K562 (cell line): Measurements from ENCODE around the gene CTNS. TPM values are rescaled to one million over a fixed set of nuclear protein-coding genes. Genes with fewer than 3 reads are reported as not detected.

ENCODE experiments used
- ATAC-seq: fragments of 200-7000 bp; cut with Tn5 transposase; 3 replicates; pipeline ENCODE4 v1.9.1; 2020; ENCODE audit warnings: moderate library complexity
- BruUV-seq: library from RNA; stranded (reverse); fragments of 400-500 nt; replicated peaks from 2 replicates; lab custom pipeline; 2021; lab: Mats Ljungman, UMichigan
- CTCF ChIA-PET: fragments of 300-600 bp; formaldehyde crosslinking; extraction: SDS; loops from one replicate; lab custom pipeline; 2021; ENCODE audit warnings: low intra/inter-chr PET ratio; lab: Yijun Ruan, JAX
- POLR2A ChIA-PET: fragments of 300-600, 350-650 bp; sonication (Branson Sonifier 250); formaldehyde crosslinking; extraction: SDS; loops from one replicate; lab custom pipeline; 2021; ENCODE audit warnings: antibody characterized with exemption, inconsistent platforms; lab: Yijun Ruan, JAX
- DNase-seq, 4 experiments: peaks; one replicate each; pipeline versions ENCODE4 v3.0.0 to v3.0.0-alpha.2; 2011 to 2018; ENCODE audit warnings: low spot score in 3 of 4, mixed read lengths in 3 of 4; ENCODE audit errors: extremely low read depth in 1 of 4
- FAIRE-seq: peaks from 2 replicates; lab custom pipeline; 2011; peaks lifted over from hg19 to GRCh38; lab: Jason Lieb, UNC
- H2AFZ ChIP-seq: 2 replicates; pipeline ENCODE4 v1.6.0; 2011; ENCODE audit warnings: low read depth, low read length, control low read depth, inconsistent platforms
- H3K27ac ChIP-seq: fragments of 200-600 bp; 3 replicates; pipeline ENCODE4 v1.8.0; 2011; ENCODE audit warnings: low read depth, mild to moderate bottlenecking, control low read depth, inconsistent platforms, low read length, moderate library complexity, mixed read lengths; ENCODE audit errors: extremely low read depth
- H3K27me3 ChIP-seq, 2 experiments: fragments of 300-600 bp in 1 of 2; 2 replicates in 1 of 2; 3 replicates in 1 of 2; pipeline versions ENCODE4 v1.6.0 to v1.8.0; 2011; ENCODE audit warnings: inconsistent platforms in 2 of 2, low read length in 2 of 2, mild to moderate bottlenecking in 1 of 2, mixed read lengths in 1 of 2, moderate library complexity in 1 of 2; ENCODE audit not compliant: control insufficient read depth in 2 of 2, insufficient read depth in 2 of 2
- H3K36me3 ChIP-seq: fragments of 300-600 bp; 3 replicates; pipeline ENCODE4 v1.8.0; 2011; ENCODE audit warnings: mild to moderate bottlenecking, low read length, inconsistent platforms; ENCODE audit not compliant: control insufficient read depth, insufficient read depth
- H3K4me1 ChIP-seq, 2 experiments: fragments of 200-600 bp in 1 of 2; replicated peaks in 1 of 2; 2 replicates in 1 of 2; 3 replicates in 1 of 2; pipeline versions ENCODE4 v1.5.1 to v1.8.0; 2011; ENCODE audit warnings: inconsistent platforms in 2 of 2, low read length in 2 of 2, mild to moderate bottlenecking in 1 of 2, mixed read lengths in 1 of 2, moderate library complexity in 1 of 2; ENCODE audit not compliant: control insufficient read depth in 2 of 2, insufficient read depth in 2 of 2
- H3K4me2 ChIP-seq: 2 replicates; pipeline ENCODE4 v1.6.1; 2011; ENCODE audit warnings: low read length, control low read depth, inconsistent platforms, mixed read lengths; ENCODE audit not compliant: insufficient read depth
- H3K4me3 ChIP-seq: fragments of 200-600 bp; sonication (generic), shearing (Covaris generic); 2 replicates; pipeline ENCODE4 v1.5.1; 2016; ENCODE audit warnings: control low read depth, inconsistent platforms
- H3K79me2 ChIP-seq: fragments of 200-600 bp; 3 replicates; pipeline ENCODE4 v1.8.0; 2011; ENCODE audit warnings: low read length, inconsistent platforms; ENCODE audit not compliant: control insufficient read depth, insufficient read depth
- H3K9ac ChIP-seq, 2 experiments: 2 replicates each; pipeline versions ENCODE4 v1.6.0 to v1.6.1; 2011; ENCODE audit warnings: low read depth in 2 of 2, low read length in 2 of 2, control low read depth in 1 of 2, inconsistent platforms in 1 of 2, mild to moderate bottlenecking in 1 of 2, mixed read lengths in 1 of 2; ENCODE audit not compliant: insufficient read depth in 1 of 2
- H3K9me1 ChIP-seq: one replicate; pipeline ENCODE4 v1.6.0; 2011; ENCODE audit warnings: inconsistent platforms, mild to moderate bottlenecking, low read length, moderate library complexity; ENCODE audit not compliant: control insufficient read depth, insufficient read depth
- H3K9me3 ChIP-seq: replicated peaks from 2 replicates; pipeline ENCODE4 v1.5.1; 2011; ENCODE audit warnings: low read depth, low read length, inconsistent platforms; ENCODE audit not compliant: control insufficient read depth, insufficient read depth
- H4K20me1 ChIP-seq: replicated peaks from 2 replicates; pipeline ENCODE4 v1.6.1; 2011; ENCODE audit warnings: low read length, inconsistent platforms, mixed read lengths; ENCODE audit not compliant: control insufficient read depth, insufficient read depth
- ARHGAP35 ChIP-seq: fragments of 450-650 bp; IDR thresholded peaks from 2 replicates; pipeline ENCODE4 v1.6.1; 2018; ENCODE audit not compliant: partially characterized antibody
- BRD4 ChIP-seq: fragments of 200-600 bp; sonication (generic); IDR thresholded peaks from 2 replicates; pipeline ENCODE4 v1.6.1; 2017; ENCODE audit warnings: inconsistent platforms
- CCNT2 ChIP-seq: IDR thresholded peaks from 2 replicates; pipeline ENCODE4 v1.6.1; 2011; ENCODE audit warnings: borderline replicate concordance, low read depth, mild to moderate bottlenecking, moderate library complexity, mixed read lengths, low read length; ENCODE audit not compliant: insufficient read length; ENCODE audit errors: extremely low read depth
- HNRNPUL1 ChIP-seq: fragments of 200-400 bp; formaldehyde crosslinking; IDR thresholded peaks from 2 replicates; pipeline ENCODE4 v1.6.1; 2017; ENCODE audit warnings: low read length
- IFI16 ChIP-seq: fragments of 250-450 bp; sonication (Bioruptor Pico); IDR thresholded peaks from 2 replicates; pipeline ENCODE4 v2.1.2; 2022; ENCODE audit warnings: mild to moderate bottlenecking, inconsistent platforms
- LEF1 ChIP-seq: fragments of 450-650 bp; IDR thresholded peaks from 2 replicates; pipeline ENCODE4 v1.6.1; 2016; ENCODE audit warnings: mild to moderate bottlenecking
- MAFG ChIP-seq: fragments of 450-650 bp; conservative IDR thresholded peaks from 2 replicates; pipeline ENCODE4 v1.6.1; 2016; ENCODE audit warnings: missing genetic modification characterization, missing compliant biosample characterization
- MTA1 ChIP-seq: fragments of 450-650 bp; IDR thresholded peaks from 2 replicates; pipeline ENCODE4 v1.6.1; 2017; ENCODE audit warnings: borderline replicate concordance
- SAP30 ChIP-seq: fragments of 200-600 bp; sonication (generic); IDR thresholded peaks from 2 replicates; pipeline ENCODE4 v1.6.1; 2012; ENCODE audit warnings: borderline replicate concordance, low read depth, mild to moderate bottlenecking, moderate library complexity, low read length, control low read depth, inconsistent platforms; ENCODE audit not compliant: insufficient read depth, poor library complexity, severe bottlenecking
- SMC3 ChIP-seq: conservative IDR thresholded peaks from 2 replicates; pipeline ENCODE4 v1.6.1; 2011; ENCODE audit warnings: low read depth, low read length, improper control_type of control experiment; ENCODE audit not compliant: insufficient read depth
- YBX1 ChIP-seq: fragments of 450-650 bp; IDR thresholded peaks from 2 replicates; pipeline ENCODE4 v1.7.1; 2016; ENCODE audit warnings: mild to moderate bottlenecking
- ZNF24 ChIP-seq: fragments of 450-650 bp; IDR thresholded peaks from 2 replicates; pipeline ENCODE4 v1.6.1; 2016
- ZNF76 ChIP-seq: fragments of 250-450 bp; sonication (Bioruptor Pico); IDR thresholded peaks from 2 replicates; pipeline ENCODE4 v1.4.0; 2020; ENCODE audit warnings: mild to moderate bottlenecking, moderate library complexity, borderline replicate concordance
- WGBS: fragments of 100-300 bp; shearing (Covaris generic); methylation state at CpG from one replicate; pipeline ENCODE4 v1.1.6; 2016; ENCODE audit warnings: low coverage, mixed read lengths; ENCODE audit not compliant: insufficient coverage; ENCODE audit errors: missing lambda C conversion rate; 5-methylcytosine and 5-hydroxymethylcytosine counted together
- in situ Hi-C: fragments of 300-500 bp; cut with MboI; formaldehyde crosslinking; loops from 4 replicates; pipeline ENCODE4 v1.15.0; 2018; ENCODE audit warnings: inconsistent platforms, mixed read lengths
- intact Hi-C: fragments of 100-400 bp; cut with micrococcal nuclease; formaldehyde crosslinking; loops from 2 replicates; pipeline ENCODE4 v1.14.2; 2022
- polyA plus RNA-seq, 8 experiments: library from polyadenylated mRNA; depleted of rRNA in 4 of 8; stranded (reverse) in 5 of 8; unstranded in 3 of 8; fragments of >200 nt; fragmentation: Nextera tagmentation in 2 of 8; fragmentation: Illumina TruSeq in 1 of 8; extraction: Ambion mirVana in 2 of 8; extraction: Trizol in 1 of 8; gene quantifications; 2 replicates each; pipeline versions ENCODE4 v1.2.1 to v1.2.3, GENCODE V29; 2011 to 2014; ENCODE audit warnings: inconsistent platforms in 1 of 8, missing spikeins in 1 of 8
- total RNA-seq, 7 experiments: library from RNA; depleted of rRNA in 6 of 7; stranded (reverse); fragments of >200 nt in 6 of 7; fragmentation: Illumina TruSeq in 2 of 7; extraction: Trizol in 2 of 7; gene quantifications; 2 replicates each; pipeline versions ENCODE4 v1.2.1 to v1.2.3, GENCODE V29; 2011 to 2021; ENCODE audit warnings: low replicate concordance in 1 of 7
- TF ChIP-seq, protein P1 (sequence below): sonication (generic); IDR thresholded peaks from 2 replicates; pipeline ENCODE4 v1.6.1; 2016
- TF ChIP-seq, protein P2 (sequence below): sonication (generic); formaldehyde crosslinking; IDR thresholded peaks from 2 replicates; pipeline ENCODE4 v1.4.0; 2020; ENCODE audit warnings: mild to moderate bottlenecking, missing genetic modification reagents

CTNS gene
- total and polyA plus RNA-seq, 9 of the 15 experiments (the other 6 are each of a cell fraction or from before 2014, with no cell fraction given): 0.66 to 8.4 (median 4.9) TPM

DNA sequence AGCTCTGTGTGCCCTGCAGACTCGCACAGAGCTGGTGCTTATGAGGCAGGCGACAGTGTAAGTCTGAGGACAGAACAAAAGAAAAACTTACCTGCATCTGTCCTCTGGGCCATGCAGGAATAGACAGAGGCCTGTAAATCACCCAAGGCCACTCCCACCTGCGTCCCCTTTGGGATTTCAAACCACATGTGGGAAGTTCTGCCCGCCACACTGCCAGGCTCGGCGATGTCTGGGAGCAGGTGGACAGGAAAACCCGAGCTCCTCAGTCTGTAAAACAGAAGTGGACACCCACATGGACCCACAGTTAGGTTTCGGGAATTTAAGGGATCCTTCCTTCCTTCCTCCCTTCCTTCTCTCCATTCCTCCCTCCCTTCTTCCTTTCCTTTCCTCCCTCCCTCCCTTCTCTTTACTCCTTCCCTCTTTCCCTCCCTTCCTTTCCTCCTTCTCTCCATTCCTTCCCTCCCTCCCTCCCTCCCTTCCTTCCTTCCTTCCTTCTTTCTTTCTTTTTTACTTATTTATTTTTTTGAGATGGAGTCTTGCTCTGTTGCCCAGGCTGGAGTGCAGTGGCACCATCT is 15.3 kb upstream of the CTNS start (continued):
- TF ChIP-seq HNRNPUL1 (no peak), SMC3 (no peak)
- TF ChIP-seq, all 486 proteins: peak for 0

DNA sequence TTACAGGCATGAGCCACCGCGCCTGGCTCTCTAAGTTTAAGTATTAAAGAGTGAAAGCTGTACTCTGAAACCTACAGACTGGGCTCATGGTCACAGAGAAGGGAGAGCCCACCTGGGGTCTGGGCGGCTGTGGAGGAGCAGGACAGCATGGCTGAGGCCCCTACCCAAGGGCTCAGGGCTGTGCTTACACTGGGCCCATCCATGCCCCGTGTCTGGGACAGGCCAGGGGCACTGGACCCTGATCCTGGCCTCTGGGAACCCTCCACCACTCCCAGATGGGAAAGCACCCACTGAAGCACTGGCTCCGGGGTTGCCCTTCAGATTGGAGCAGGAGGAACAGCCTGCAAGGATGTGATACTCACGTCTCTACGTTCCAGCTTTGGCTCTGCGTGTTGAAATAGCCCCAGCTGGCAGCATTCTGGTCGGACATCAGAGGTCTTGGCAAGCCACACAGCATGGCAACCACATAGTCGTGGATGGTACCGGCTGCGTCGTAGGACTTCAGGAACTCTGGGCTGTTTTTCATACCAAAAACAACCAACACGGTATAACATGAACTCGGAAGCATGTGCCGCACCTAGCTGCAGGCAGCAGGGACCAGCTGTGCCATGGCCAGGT is 13.5 kb upstream of the CTNS start:
- ChIA-PET CTCF (no interaction called here), POLR2A (interaction anchor here (0.7 to 1.0 kb wide), 2 partner anchors 17 to 21 kb away, joined by 3 to 5 read pairs; no protein-coding TSS in a partner anchor)
- TF ChIP-seq IFI16 (no peak), ZNF24 (no peak), SMC3 (no peak), MAFG (tag) (no peak), YBX1 (no peak), ZNF76 (CRISPR knock-in tag) (no peak), CCNT2 (no peak), BRD4 (no peak), SAP30 (no peak), MTA1 (no peak), ARHGAP35 (no peak), LEF1 (no peak)
- TF ChIP-seq, protein P1, sequence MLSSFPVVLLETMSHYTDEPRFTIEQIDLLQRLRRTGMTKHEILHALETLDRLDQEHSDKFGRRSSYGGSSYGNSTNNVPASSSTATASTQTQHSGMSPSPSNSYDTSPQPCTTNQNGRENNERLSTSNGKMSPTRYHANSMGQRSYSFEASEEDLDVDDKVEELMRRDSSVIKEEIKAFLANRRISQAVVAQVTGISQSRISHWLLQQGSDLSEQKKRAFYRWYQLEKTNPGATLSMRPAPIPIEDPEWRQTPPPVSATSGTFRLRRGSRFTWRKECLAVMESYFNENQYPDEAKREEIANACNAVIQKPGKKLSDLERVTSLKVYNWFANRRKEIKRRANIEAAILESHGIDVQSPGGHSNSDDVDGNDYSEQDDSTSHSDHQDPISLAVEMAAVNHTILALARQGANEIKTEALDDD: no peak
- TF ChIP-seq, protein P2, sequence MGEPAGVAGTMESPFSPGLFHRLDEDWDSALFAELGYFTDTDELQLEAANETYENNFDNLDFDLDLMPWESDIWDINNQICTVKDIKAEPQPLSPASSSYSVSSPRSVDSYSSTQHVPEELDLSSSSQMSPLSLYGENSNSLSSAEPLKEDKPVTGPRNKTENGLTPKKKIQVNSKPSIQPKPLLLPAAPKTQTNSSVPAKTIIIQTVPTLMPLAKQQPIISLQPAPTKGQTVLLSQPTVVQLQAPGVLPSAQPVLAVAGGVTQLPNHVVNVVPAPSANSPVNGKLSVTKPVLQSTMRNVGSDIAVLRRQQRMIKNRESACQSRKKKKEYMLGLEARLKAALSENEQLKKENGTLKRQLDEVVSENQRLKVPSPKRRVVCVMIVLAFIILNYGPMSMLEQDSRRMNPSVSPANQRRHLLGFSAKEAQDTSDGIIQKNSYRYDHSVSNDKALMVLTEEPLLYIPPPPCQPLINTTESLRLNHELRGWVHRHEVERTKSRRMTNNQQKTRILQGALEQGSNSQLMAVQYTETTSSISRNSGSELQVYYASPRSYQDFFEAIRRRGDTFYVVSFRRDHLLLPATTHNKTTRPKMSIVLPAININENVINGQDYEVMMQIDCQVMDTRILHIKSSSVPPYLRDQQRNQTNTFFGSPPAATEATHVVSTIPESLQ (CRISPR knock-in tag): no peak
- H3K36me3 ChIP-seq: peaks cover 48% of the 10 kb centered on the region; the same call in 2 of the 3 replicates
- no peaks in the 10 kb centered on the region for H3K4me1 ChIP-seq
- H3K9ac ChIP-seq: no peak overlapping the region
- intact Hi-C loops: no loop called here
- no peak overlapping the region for H3K4me3 ChIP-seq
- H4K20me1 ChIP-seq: no peaks in the 10 kb centered on the region
- no peak overlapping the region for H3K4me2 ChIP-seq
- DNase-seq (no peak), FAIRE-seq (no peak), ATAC-seq (no peak)
- H3K27me3 ChIP-seq: no peaks in the 10 kb centered on the region
- 92% methylated on average over 15 of the region's 16 CpGs for whole genome bisulfite sequencing
- in situ Hi-C loops: no loop called here
- H2AFZ ChIP-seq: no peak overlapping the region
- no peak overlapping the region for H3K27ac ChIP-seq
- H3K9me1 ChIP-seq: no peaks in the 10 kb centered on the region
- BruUV-seq: no TSS peak
- no peaks in the 10 kb centered on the region for H3K79me2 ChIP-seq
- no peaks in the 10 kb centered on the region for H3K9me3 ChIP-seq
